Epithelial cell of esophagus (primary cell): ENCODE results near the gene TEX11.
A peak's percentile ranks its signal among the peaks of the same experiment; 100 is the strongest.
"Not testable (repeated sequence)": the region's sequence is repeated elsewhere in the genome, so short reads cannot be mapped to it uniquely, and the experiment has no call there.

Source experiments
- DNase-seq: peaks from one replicate; pipeline ENCODE4 v3.0.0; 2010; ENCODE audit warnings: low read depth
- H3K4me3 ChIP-seq: 2 replicates; pipeline ENCODE4 v1.5.1; 2011; ENCODE audit warnings: mild to moderate bottlenecking, low read length, control low read depth
- CTCF ChIP-seq: IDR thresholded peaks from 2 replicates; pipeline ENCODE4 v1.5.1; 2011; ENCODE audit warnings: low read depth, mild to moderate bottlenecking, low read length, control low read depth, inconsistent platforms; ENCODE audit not compliant: insufficient read depth; ENCODE audit errors: missing control alignments

TEX11 gene

GRCh38 chrX:70527610-70528345 lies 380.7 kb downstream of the TEX11 start:
- no peak for DNase-seq
- no peak overlapping the region for H3K4me3 ChIP-seq
- no peak for TF ChIP-seq CTCF

GRCh38 chrX:70527053-70527452 lies 381.5 kb downstream of the TEX11 start:
- no peak overlapping the region for H3K4me3 ChIP-seq
- TF ChIP-seq CTCF = no peak
- DNase-seq = no peak

- TF ChIP-seq CTCF = no peak
- no peak overlapping the region for H3K4me3 ChIP-seq
- peak; percentile 16 for DNase-seq
These were observed 382.8 kb downstream of the TEX11 start for GRCh38 chrX:70525733-70526132.

GRCh38 chrX:70515692-70516091 lies 392.8 kb downstream of the TEX11 start:
- not testable (repeated sequence) for H3K4me3 ChIP-seq, DNase-seq

GRCh38 chrX:70515270-70515669 lies 393.2 kb downstream of the TEX11 start:
- not testable (repeated sequence) for DNase-seq, H3K4me3 ChIP-seq

GRCh38 chrX:70509078-70509477 lies 399.4 kb downstream of the TEX11 start:
- DNase-seq = no peak
- TF ChIP-seq CTCF = no peak
- no peak overlapping the region for H3K4me3 ChIP-seq

GRCh38 chrX:70508296-70508911 lies 400.1 kb downstream of the TEX11 start:
- no peak for TF ChIP-seq CTCF
- no peak overlapping the region for H3K4me3 ChIP-seq
- peak; percentile 24 for DNase-seq

GRCh38 chrX:70505451-70505841 lies 403.1 kb downstream of the TEX11 start:
- DNase-seq = no peak
- TF ChIP-seq CTCF = no peak
- H3K4me3 ChIP-seq = no peak overlapping the region
